AG10803 (cell line): ENCODE data around the gene DYNC1H1.

ENCODE experiments used
- DNase-seq: peaks from one replicate; pipeline ENCODE4 v3.0.0; 2010; ENCODE audit warnings: low read depth
- H3K4me3 ChIP-seq: 2 replicates; pipeline ENCODE4 v1.5.1; 2011; ENCODE audit warnings: mild to moderate bottlenecking, low read length, control low read depth
- CTCF ChIP-seq: conservative IDR thresholded peaks from 2 replicates; pipeline ENCODE4 v1.5.1; 2011; ENCODE audit warnings: mild to moderate bottlenecking, low read length, control low read depth, inconsistent platforms

The DYNC1H1 gene

DNA sequence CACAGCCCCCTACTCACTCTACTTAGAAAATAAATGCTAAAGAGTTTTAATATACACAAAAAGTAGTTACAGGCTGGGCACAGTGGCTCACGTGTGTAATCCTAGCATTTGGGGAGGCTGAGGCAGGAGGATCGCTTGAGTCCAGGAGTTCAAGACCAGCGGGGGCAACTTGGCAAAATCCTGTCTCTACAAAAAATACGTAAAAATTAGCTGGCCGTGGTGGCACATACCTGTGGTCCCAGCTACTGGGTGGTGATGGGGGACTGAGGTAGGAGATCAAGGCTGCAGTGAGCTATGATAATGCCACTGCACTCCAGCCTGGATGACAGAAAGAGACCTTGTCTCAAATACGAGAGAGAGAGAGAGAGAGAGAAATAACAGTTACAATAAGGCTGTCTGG, 9.9 kb upstream of the DYNC1H1 start:
- TF ChIP-seq CTCF = no peak
- no peak for DNase-seq
- H3K4me3 ChIP-seq = no peak overlapping the region

DNA sequence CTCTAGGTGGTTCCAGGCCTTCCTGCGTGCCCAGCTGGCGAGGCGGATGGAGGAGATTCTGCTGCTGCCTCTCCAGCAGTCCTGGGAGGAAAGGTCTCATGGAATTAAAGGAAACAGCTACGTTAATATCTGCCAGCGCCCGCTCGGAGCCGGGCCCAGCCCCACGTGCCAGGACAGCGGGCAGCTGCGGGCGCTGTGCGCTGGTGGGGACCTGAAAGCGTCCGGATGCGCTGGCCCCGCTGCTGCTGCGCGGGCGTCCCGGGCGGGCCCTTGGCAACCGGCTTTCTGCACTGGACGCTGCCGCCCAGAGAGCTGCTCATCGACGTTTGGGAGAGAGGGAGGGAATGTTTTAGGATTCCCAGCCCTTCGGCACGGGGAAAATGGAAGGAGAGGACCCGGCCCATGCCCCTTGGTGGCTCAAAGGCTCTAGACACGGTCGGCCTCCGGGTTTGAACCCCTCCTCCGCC, 8.6 kb upstream of the DYNC1H1 start:
- TF ChIP-seq CTCF = no peak

DNA sequence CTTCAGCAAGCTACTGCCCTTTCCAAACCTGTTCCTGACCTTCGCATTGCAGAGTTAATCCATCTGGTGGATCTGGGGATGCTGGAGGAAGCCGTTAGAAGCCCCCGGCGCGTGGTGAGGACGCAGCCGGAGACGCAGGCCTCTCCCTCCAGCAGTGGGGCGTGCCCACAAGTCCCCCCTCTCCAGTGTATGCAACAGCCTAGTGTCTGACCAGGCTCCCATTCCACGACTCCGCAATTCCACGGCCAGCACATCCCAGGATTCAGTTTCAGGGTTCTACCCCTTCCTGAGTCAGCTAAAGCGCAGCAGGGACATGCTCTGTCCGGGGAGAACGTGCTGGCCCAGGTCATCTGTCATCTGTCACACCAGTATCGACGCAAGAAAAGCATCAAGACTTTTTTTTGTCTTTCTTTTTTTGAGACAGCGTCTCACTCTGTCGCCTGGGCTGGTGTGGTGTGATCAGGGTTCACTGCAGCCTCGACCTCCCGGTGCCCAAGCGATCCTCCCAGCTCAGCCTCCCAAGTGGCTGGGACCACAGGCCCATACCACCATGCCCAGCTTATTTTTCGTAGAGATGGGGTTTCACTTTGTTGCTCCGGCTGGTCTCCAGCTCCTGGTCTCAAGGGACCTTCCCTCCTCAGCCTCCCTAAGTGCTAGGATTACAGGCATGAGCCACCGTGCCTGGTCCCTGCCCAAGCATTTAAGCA, 8.0 kb upstream of the DYNC1H1 start:
- no peak for DNase-seq
- no peak for TF ChIP-seq CTCF
- H3K4me3 ChIP-seq = no peak overlapping the region

More for the DNA sequence above, 8.6 kb upstream of the DYNC1H1 start:
- DNase-seq = no peak
- no peak overlapping the region for H3K4me3 ChIP-seq

DNA sequence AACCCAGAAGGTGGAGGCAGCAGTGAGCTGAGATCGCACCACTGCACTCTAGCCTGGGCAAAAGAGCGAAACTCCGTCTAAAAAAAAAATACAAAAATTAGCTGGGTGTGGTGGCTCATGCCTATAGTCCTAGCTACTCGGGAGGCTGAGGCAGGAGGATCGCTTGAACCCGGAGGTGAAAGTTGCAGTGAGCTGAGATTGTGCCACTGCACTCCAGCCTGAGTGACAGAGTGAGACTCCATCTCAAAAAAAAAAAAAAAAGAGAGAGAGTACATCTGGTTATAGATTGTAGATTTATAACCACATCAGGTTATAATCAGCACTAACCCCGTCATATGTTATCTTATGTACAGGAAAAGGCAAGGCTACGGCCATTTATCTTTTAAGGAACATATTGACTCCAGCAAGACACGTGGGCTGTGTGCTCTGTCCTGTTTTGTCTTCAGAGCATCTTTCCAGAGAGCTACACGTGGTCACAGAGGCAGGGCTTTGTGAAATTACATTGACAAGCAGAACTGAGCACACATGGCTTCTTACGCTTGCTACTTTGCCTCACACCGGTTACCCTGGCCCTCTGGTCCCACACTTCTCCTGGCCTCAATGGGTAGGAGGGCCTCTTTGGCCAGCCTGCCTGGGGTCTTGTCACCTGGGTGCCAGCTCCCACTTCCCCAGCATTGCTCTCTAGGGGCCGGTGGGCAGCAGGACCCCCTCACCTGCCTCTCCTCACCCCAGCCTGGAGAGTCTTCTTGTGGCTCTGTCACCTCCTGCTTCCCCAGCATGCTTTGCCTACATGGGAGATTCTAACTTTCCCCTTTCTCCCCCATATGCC, 6.8 kb upstream of the DYNC1H1 start:
- no peak for TF ChIP-seq CTCF
- H3K4me3 ChIP-seq = no peak overlapping the region
- no peak for DNase-seq

DNA sequence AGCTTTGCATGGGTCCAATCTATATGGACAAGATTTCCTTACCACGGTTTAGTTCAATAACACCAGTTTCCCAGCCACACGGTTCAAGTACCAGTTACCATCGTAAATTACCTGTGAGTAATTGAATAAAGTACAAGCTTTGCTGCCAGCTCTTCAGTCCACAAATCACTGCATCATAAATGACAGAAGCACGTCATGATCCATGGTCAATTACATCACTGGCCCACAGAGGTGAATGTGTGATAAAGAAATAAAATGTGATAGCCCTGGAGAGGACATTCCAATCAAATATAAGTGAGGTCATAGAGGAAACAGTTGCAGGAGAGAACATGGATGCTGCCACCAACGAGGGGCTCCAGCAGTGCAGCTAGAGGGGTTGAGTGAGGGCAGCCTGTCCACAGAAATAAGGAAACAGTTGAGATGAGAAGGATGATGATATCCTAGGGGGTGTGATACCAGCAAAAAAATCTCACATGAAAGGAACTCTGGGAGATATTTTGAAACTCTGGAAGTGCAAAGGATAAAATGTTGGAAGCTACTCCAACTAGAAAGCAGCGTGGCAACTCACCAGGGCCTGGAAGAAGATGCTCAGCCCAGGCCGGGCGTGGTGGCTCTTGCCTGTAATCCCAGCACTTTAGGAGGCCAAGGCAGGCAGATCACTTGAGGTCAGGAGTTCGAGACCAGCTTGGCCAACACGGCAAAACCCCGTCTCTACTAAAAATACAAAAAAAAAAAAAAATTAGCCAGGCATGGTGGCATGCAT, 5.8 kb upstream of the DYNC1H1 start:
- TF ChIP-seq CTCF = no peak
- no peak for DNase-seq
- H3K4me3 ChIP-seq = no peak overlapping the region

- H3K4me3 ChIP-seq = no peak overlapping the region
- no peak for TF ChIP-seq CTCF
- peak; percentile 24 for DNase-seq
These were observed 5.1 kb upstream of the DYNC1H1 start for GRCh38 chr14:101959277-101959676.
